Neural cell (in vitro differentiated cells): ENCODE results near the gene FBXL20. TPM values are rescaled to one million over a fixed set of nuclear protein-coding genes. Genes with fewer than 3 reads are reported as not detected.
A peak's percentile ranks its signal among the peaks of the same experiment; 100 is the strongest.

Source experiments
- H2AFZ ChIP-seq: fragments of 200-600, 300-800 bp; sonication (generic), shearing (Covaris generic); 2 replicates; pipeline ENCODE4 v1.6.0; 2014; ENCODE audit warnings: low read depth, mild to moderate bottlenecking, antibody characterized with exemption, low read length, moderate library complexity
- H3F3A ChIP-seq: fragments of 200-600 bp; shearing (Covaris generic); 2 replicates; pipeline ENCODE4 v1.6.1; 2016; ENCODE audit warnings: mild to moderate bottlenecking, moderate library complexity, mixed read lengths, antibody characterized with exemption, low read length; ENCODE audit not compliant: insufficient read depth, poor library complexity, severe bottlenecking
- H3K27ac ChIP-seq: fragments of 200-600, 300-800 bp; sonication (generic), shearing (Covaris generic); 2 replicates; pipeline ENCODE4 v1.5.1; 2014; ENCODE audit warnings: mild to moderate bottlenecking, low read length, moderate library complexity
- H3K27me3 ChIP-seq: fragments of 300-800, 200-600 bp; sonication (generic), shearing (Covaris generic); 2 replicates; pipeline ENCODE4 v1.6.0; 2014; ENCODE audit warnings: mild to moderate bottlenecking, low read depth, low read length, moderate library complexity; ENCODE audit not compliant: insufficient read depth
- H3K36me3 ChIP-seq: fragments of 300-800, 200-600 bp; sonication (generic), shearing (Covaris generic); 2 replicates; pipeline ENCODE4 v1.5.1; 2014; ENCODE audit warnings: mild to moderate bottlenecking, antibody characterized with exemption, low read length, moderate library complexity; ENCODE audit not compliant: insufficient read depth
- H3K4me2 ChIP-seq: fragments of 300-800, 200-600 bp; sonication (generic), shearing (Covaris generic); 2 replicates; pipeline ENCODE4 v1.6.0; 2014; ENCODE audit warnings: mild to moderate bottlenecking, low read length
- H3K4me3 ChIP-seq: fragments of 300-800, 200-600 bp; sonication (generic), shearing (Covaris generic); 2 replicates; pipeline ENCODE4 v1.5.1; 2014; ENCODE audit warnings: mild to moderate bottlenecking, low read length, moderate library complexity
- H3K79me2 ChIP-seq: fragments of 200-600 bp; shearing (Covaris generic); replicated peaks from 2 replicates; pipeline ENCODE4 v1.6.0; 2014; ENCODE audit warnings: mild to moderate bottlenecking, low read length, moderate library complexity; ENCODE audit not compliant: insufficient read depth
- H3K9ac ChIP-seq: fragments of 300-800, 200-600 bp; sonication (generic), shearing (Covaris generic); 2 replicates; pipeline ENCODE4 v1.6.1; 2016; ENCODE audit warnings: mild to moderate bottlenecking, low read length, mixed read lengths
- H3K9me2 ChIP-seq: fragments of 200-600 bp; shearing (Covaris generic); 2 replicates; pipeline ENCODE4 v1.6.1; 2016; ENCODE audit warnings: mild to moderate bottlenecking, low read length, mixed read lengths; ENCODE audit not compliant: insufficient read depth
- H3K9me3 ChIP-seq: fragments of 200-600, 300-800 bp; sonication (generic), shearing (Covaris generic); 2 replicates; pipeline ENCODE4 v1.6.1; 2016; ENCODE audit warnings: mild to moderate bottlenecking, mixed run types, low read length, moderate library complexity, mixed read lengths
- H4K20me1 ChIP-seq: fragments of 200-600 bp; shearing (Covaris generic); 2 replicates; pipeline ENCODE4 v1.6.1; 2016; ENCODE audit warnings: mild to moderate bottlenecking, mixed run types; ENCODE audit not compliant: insufficient read depth
- EP300 ChIP-seq: fragments of 450-650 bp; conservative IDR thresholded peaks from 2 replicates; pipeline ENCODE4 v1.6.1; 2014; ENCODE audit warnings: antibody characterized with exemption, mild to moderate bottlenecking, moderate library complexity; ENCODE audit not compliant: poor library complexity, severe bottlenecking
- EZH2 ChIP-seq: fragments of 200-600, 300-800 bp; shearing (Covaris generic), sonication (generic); IDR thresholded peaks from 2 replicates; pipeline ENCODE4 v1.6.1; 2014; ENCODE audit warnings: antibody characterized with exemption, low read length, borderline replicate concordance, mild to moderate bottlenecking; ENCODE audit not compliant: insufficient read depth, poor library complexity, severe bottlenecking
- MXI1 ChIP-seq: fragments of 450-650 bp; conservative IDR thresholded peaks from 2 replicates; pipeline ENCODE4 v1.6.1; 2014; ENCODE audit warnings: antibody characterized with exemption, mild to moderate bottlenecking; ENCODE audit not compliant: poor library complexity, severe bottlenecking
- POLR2AphosphoS5 ChIP-seq: IDR thresholded peaks from 2 replicates; pipeline ENCODE4 v1.6.1; 2012
- RAD21 ChIP-seq: fragments of 450-650 bp; conservative IDR thresholded peaks from 2 replicates; pipeline ENCODE4 v1.6.1; 2014; ENCODE audit warnings: antibody characterized with exemption, mild to moderate bottlenecking, moderate library complexity
- SMC3 ChIP-seq: fragments of 450-650 bp; conservative IDR thresholded peaks from 2 replicates; pipeline ENCODE4 v1.6.1; 2014; ENCODE audit warnings: antibody characterized with exemption, mild to moderate bottlenecking, moderate library complexity; ENCODE audit not compliant: poor library complexity
- TAF1 ChIP-seq: IDR thresholded peaks from 2 replicates; pipeline ENCODE4 v1.6.1; 2012; ENCODE audit warnings: low read depth
- polyA minus RNA-seq: library from RNA; depleted of rRNA, polyadenylated mRNA; stranded (reverse); fragments of >200 nt; gene quantifications from 2 replicates; pipeline ENCODE4 v1.2.3, GENCODE V29; 2014
- polyA plus RNA-seq: library from polyadenylated mRNA; depleted of rRNA; stranded (reverse); fragments of >200 nt; gene quantifications from 2 replicates; pipeline ENCODE4 v1.2.3, GENCODE V29; 2014
- TF ChIP-seq, protein P1 (sequence below): fragments of 450-650 bp; IDR thresholded peaks from 2 replicates; pipeline ENCODE4 v1.5.1; 2014; ENCODE audit warnings: antibody characterized with exemption, mild to moderate bottlenecking, moderate library complexity; ENCODE audit not compliant: poor library complexity, severe bottlenecking
- TF ChIP-seq, protein P2 (sequence below): IDR thresholded peaks from 2 replicates; pipeline ENCODE4 v1.6.1; 2012; ENCODE audit warnings: borderline replicate concordance

FBXL20 gene, protein sequence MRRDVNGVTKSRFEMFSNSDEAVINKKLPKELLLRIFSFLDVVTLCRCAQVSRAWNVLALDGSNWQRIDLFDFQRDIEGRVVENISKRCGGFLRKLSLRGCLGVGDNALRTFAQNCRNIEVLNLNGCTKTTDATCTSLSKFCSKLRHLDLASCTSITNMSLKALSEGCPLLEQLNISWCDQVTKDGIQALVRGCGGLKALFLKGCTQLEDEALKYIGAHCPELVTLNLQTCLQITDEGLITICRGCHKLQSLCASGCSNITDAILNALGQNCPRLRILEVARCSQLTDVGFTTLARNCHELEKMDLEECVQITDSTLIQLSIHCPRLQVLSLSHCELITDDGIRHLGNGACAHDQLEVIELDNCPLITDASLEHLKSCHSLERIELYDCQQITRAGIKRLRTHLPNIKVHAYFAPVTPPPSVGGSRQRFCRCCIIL
- polyA plus RNA-seq (12.0 and 15.5 TPM in 2 replicates), polyA minus RNA-seq (30.7 and 48.7 TPM in 2 replicates)

DNA sequence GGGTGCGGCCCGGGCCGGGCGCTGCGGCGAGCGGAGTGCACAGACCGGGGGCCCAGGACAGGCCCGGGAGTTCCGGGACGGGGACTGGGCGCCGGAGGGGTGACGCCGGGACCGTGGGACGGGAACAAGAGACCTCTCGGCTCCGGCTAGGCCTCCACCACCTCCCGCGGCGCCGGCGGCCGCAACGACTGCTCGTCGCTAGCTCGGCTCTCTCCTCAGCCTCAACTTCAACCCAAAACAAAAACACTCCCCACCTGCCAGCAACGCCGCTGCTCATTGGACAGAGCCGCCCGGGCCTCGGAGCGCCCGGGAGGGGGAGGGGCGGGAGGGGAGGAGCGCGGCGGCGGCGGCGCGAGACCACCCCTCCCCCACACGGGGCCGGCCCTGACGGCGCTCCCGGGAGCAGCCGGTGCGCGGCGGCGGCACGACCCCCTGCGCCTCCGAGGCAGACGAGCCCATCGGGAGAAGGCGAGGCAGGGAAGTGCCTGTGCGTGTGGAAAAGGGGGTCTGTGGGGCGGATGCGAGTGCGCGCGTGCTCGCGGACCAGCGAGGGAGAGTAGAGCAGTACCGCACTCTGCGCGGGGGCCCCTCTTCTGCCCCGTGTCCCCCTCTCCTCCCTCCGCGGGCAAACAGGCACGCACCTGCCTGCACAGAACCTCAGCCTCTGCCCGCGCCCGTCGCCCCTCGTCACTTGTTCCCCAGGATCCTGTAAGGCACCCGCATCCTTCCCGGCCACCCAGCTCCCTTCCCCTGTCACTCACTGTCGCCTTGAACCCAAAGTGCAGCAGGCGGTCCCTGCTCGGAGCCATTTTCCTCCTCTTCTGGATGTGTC is at the start of gene FBXL20:
Gene FBXL20, minus strand, starts transcription at position 215 of the 832 bp plus-strand sequence. CDS start 224 bp downstream, outside the sequence.
- no peaks in the 10 kb centered on the region for H3F3A ChIP-seq
- peak within 1 kb of the TSS; percentile 98 for H3K9ac ChIP-seq
- peak within 1 kb of the TSS; percentile 88 for H2AFZ ChIP-seq
- no peaks in the 10 kb centered on the region for H3K27me3 ChIP-seq
- H3K27ac ChIP-seq = peak within 1 kb of the TSS; percentile 97
- TF ChIP-seq RAD21 (peak; percentile 35), MXI1 (peak; percentile 73), SMC3 (no peak), TAF1 (peak; percentile 33), EP300 (peak; percentile 43), EZH2 (no peak), POLR2AphosphoS5 (peak; percentile 84)
- TF ChIP-seq, protein P1, sequence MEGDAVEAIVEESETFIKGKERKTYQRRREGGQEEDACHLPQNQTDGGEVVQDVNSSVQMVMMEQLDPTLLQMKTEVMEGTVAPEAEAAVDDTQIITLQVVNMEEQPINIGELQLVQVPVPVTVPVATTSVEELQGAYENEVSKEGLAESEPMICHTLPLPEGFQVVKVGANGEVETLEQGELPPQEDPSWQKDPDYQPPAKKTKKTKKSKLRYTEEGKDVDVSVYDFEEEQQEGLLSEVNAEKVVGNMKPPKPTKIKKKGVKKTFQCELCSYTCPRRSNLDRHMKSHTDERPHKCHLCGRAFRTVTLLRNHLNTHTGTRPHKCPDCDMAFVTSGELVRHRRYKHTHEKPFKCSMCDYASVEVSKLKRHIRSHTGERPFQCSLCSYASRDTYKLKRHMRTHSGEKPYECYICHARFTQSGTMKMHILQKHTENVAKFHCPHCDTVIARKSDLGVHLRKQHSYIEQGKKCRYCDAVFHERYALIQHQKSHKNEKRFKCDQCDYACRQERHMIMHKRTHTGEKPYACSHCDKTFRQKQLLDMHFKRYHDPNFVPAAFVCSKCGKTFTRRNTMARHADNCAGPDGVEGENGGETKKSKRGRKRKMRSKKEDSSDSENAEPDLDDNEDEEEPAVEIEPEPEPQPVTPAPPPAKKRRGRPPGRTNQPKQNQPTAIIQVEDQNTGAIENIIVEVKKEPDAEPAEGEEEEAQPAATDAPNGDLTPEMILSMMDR = peak; percentile 17
- TF ChIP-seq, protein P2, sequence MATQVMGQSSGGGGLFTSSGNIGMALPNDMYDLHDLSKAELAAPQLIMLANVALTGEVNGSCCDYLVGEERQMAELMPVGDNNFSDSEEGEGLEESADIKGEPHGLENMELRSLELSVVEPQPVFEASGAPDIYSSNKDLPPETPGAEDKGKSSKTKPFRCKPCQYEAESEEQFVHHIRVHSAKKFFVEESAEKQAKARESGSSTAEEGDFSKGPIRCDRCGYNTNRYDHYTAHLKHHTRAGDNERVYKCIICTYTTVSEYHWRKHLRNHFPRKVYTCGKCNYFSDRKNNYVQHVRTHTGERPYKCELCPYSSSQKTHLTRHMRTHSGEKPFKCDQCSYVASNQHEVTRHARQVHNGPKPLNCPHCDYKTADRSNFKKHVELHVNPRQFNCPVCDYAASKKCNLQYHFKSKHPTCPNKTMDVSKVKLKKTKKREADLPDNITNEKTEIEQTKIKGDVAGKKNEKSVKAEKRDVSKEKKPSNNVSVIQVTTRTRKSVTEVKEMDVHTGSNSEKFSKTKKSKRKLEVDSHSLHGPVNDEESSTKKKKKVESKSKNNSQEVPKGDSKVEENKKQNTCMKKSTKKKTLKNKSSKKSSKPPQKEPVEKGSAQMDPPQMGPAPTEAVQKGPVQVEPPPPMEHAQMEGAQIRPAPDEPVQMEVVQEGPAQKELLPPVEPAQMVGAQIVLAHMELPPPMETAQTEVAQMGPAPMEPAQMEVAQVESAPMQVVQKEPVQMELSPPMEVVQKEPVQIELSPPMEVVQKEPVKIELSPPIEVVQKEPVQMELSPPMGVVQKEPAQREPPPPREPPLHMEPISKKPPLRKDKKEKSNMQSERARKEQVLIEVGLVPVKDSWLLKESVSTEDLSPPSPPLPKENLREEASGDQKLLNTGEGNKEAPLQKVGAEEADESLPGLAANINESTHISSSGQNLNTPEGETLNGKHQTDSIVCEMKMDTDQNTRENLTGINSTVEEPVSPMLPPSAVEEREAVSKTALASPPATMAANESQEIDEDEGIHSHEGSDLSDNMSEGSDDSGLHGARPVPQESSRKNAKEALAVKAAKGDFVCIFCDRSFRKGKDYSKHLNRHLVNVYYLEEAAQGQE = peak; percentile 32
- H3K9me3 ChIP-seq = no peaks in the 10 kb centered on the region
- H3K4me3 ChIP-seq = peak within 1 kb of the TSS; percentile 99
- no peaks in the 10 kb centered on the region for H3K9me2 ChIP-seq
- H4K20me1 ChIP-seq = no peaks in the 10 kb centered on the region
- peaks cover 44% of the 10 kb centered on the region for H3K79me2 ChIP-seq
- H3K36me3 ChIP-seq = no peaks in the 10 kb centered on the region
- H3K4me2 ChIP-seq = peak within 1 kb of the TSS; percentile 66
